HepG2 (cell line): ENCODE data around the gene LYZL1. TPM values are rescaled to one million over a fixed set of nuclear protein-coding genes. Genes with fewer than 3 reads are reported as not detected.

Source experiments
- AHR ChIP-seq: IDR thresholded peaks from 2 replicates; pipeline ENCODE4 v1.6.1; 2018; ENCODE audit warnings: missing genetic modification reagents, missing compliant biosample characterization
- KLF13 ChIP-seq: sonication (generic); formaldehyde crosslinking; IDR thresholded peaks from 2 replicates; pipeline ENCODE4 v1.4.0; 2020; ENCODE audit warnings: mild to moderate bottlenecking, missing genetic modification reagents
- RXRA ChIP-seq: sonication (generic); formaldehyde crosslinking; IDR thresholded peaks from 2 replicates; pipeline ENCODE4 v1.5.1; 2020; ENCODE audit warnings: missing genetic modification reagents
- TBP ChIP-seq: sonication (generic); formaldehyde crosslinking; IDR thresholded peaks from 2 replicates; pipeline ENCODE4 v1.5.0; 2020; ENCODE audit warnings: missing genetic modification reagents
- ZNF225 ChIP-seq: sonication (generic); formaldehyde crosslinking; IDR thresholded peaks from 2 replicates; pipeline ENCODE4 v1.4.0; 2020; ENCODE audit warnings: mild to moderate bottlenecking, missing genetic modification reagents
- ZNF549 ChIP-seq: sonication (generic); formaldehyde crosslinking; IDR thresholded peaks from 2 replicates; pipeline ENCODE4 v1.5.0; 2020; ENCODE audit warnings: missing genetic modification reagents
- ZNF670 ChIP-seq: sonication (generic); formaldehyde crosslinking; IDR thresholded peaks from 2 replicates; pipeline ENCODE4 v1.8.0; 2022; ENCODE audit warnings: mild to moderate bottlenecking, missing genetic modification reagents, borderline replicate concordance
- ZNF720 ChIP-seq: sonication (generic); formaldehyde crosslinking; IDR thresholded peaks from 2 replicates; pipeline ENCODE4 v1.4.0; 2020; ENCODE audit warnings: missing genetic modification reagents
- polyA plus RNA-seq, 8 experiments: library from polyadenylated mRNA; depleted of rRNA in 3 of 8; stranded (reverse) in 7 of 8; unstranded in 1 of 8; fragments of >200 nt; fragmentation: Illumina TruSeq in 4 of 8; extraction: Trizol in 4 of 8; gene quantifications; 2 replicates each; pipeline versions ENCODE4 v1.2.1 to v1.2.3, GENCODE V29; 2011 to 2016; ENCODE audit warnings: low read depth in 4 of 8, missing spikeins in 1 of 8, mixed read lengths in 1 of 8; ENCODE audit not compliant: insufficient read depth in 1 of 8
- total RNA-seq, 5 experiments: library from RNA; depleted of rRNA; stranded (reverse); fragments of >200 nt; fragmentation: Illumina TruSeq; extraction: Trizol; gene quantifications; 2 replicates each; pipeline ENCODE4 v1.2.3, GENCODE V29; 2016; ENCODE audit warnings: low read depth in 1 of 5
- TF ChIP-seq, protein P1 (sequence below): sonication (generic); formaldehyde crosslinking; IDR thresholded peaks from 2 replicates; pipeline ENCODE4 v1.4.0; 2020; ENCODE audit warnings: missing genetic modification reagents
- TF ChIP-seq, protein P2 (sequence below): sonication (generic); formaldehyde crosslinking; IDR thresholded peaks from 2 replicates; pipeline ENCODE4 v1.5.0; 2020; ENCODE audit warnings: missing genetic modification reagents
- TF ChIP-seq, protein P3 (sequence below): fragments of 450-650 bp; IDR thresholded peaks from 2 replicates; pipeline ENCODE4 v1.6.1; 2016
- TF ChIP-seq, protein P4 (sequence below): sonication (generic); formaldehyde crosslinking; IDR thresholded peaks from 2 replicates; pipeline ENCODE4 v1.5.0; 2020; ENCODE audit warnings: mild to moderate bottlenecking, missing genetic modification reagents, borderline replicate concordance
- TF ChIP-seq, protein P5 (sequence below): sonication (generic); formaldehyde crosslinking; IDR thresholded peaks from 2 replicates; pipeline ENCODE4 v1.5.0; 2020; ENCODE audit warnings: missing genetic modification reagents
- TF ChIP-seq, protein P6 (sequence below): sonication (generic); formaldehyde crosslinking; IDR thresholded peaks from 2 replicates; pipeline ENCODE4 v1.9.0; 2021; ENCODE audit warnings: missing genetic modification reagents, mild to moderate bottlenecking, borderline replicate concordance
- TF ChIP-seq, protein P7 (sequence below): sonication (generic); formaldehyde crosslinking; IDR thresholded peaks from 2 replicates; pipeline ENCODE4 v1.8.0; 2022; ENCODE audit warnings: missing genetic modification reagents, mild to moderate bottlenecking, moderate library complexity, borderline replicate concordance
- TF ChIP-seq, protein P8 (sequence below): sonication (generic); formaldehyde crosslinking; conservative IDR thresholded peaks from 2 replicates; pipeline ENCODE4 v1.8.0; 2022; ENCODE audit warnings: low read depth, missing genetic modification reagents

The LYZL1 gene
- total and polyA plus RNA-seq, 2 of the 13 experiments (the other 11 are each of a cell fraction or from before 2014, with no cell fraction given): not detected

DNA sequence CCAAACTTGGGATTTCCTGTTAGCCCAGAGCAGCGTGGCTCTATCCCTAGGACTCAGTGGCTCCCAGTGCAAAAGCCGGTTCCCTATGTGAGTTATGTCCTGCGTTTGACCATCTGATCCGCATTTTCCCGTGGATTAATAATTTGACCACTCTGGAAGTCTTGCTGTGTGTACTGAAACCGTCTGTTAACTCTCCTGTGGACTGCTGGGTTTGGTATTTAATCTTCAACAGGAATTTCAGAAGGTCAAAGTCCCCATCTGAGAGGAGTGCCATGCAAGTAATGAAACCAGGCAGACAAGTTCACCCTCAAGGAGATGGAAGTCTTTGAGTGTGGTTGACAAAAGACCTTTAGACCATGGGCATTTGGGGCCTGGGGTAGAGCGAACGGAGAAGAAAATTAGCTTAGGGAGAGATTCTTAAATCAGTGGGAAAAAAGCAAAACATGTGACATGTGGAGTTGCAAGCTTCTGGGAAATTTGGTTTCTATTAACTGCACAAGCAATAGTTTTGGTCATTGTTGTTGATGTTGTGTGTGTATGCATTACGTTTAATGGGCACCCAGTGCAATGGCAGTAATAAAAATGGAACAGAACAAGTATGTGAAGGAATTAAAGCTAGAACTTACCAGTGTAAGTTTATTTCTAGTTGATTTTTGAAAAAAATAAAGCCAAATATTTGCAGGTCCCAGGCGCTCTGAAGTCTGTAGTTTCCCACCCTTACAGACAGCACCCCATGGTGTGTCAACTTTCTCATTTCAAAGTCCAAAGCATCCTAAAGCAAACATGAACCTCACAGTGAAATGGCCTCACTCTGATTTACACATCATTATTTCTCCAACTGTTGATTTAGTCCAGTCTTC is 38.2 kb downstream of the LYZL1 start (continued):
- peak; percentile 35; the same call in 1 of the 2 replicates for TF ChIP-seq RXRA (CRISPR knock-in tag)
- TF ChIP-seq, protein P1, sequence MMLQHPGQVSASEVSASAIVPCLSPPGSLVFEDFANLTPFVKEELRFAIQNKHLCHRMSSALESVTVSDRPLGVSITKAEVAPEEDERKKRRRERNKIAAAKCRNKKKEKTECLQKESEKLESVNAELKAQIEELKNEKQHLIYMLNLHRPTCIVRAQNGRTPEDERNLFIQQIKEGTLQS (CRISPR knock-in tag): no peak
- TF ChIP-seq KLF13 (CRISPR knock-in tag): no peak
- TF ChIP-seq, protein P2, sequence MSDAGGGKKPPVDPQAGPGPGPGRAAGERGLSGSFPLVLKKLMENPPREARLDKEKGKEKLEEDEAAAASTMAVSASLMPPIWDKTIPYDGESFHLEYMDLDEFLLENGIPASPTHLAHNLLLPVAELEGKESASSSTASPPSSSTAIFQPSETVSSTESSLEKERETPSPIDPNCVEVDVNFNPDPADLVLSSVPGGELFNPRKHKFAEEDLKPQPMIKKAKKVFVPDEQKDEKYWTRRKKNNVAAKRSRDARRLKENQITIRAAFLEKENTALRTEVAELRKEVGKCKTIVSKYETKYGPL (CRISPR knock-in tag): no peak
- TF ChIP-seq, protein P3, sequence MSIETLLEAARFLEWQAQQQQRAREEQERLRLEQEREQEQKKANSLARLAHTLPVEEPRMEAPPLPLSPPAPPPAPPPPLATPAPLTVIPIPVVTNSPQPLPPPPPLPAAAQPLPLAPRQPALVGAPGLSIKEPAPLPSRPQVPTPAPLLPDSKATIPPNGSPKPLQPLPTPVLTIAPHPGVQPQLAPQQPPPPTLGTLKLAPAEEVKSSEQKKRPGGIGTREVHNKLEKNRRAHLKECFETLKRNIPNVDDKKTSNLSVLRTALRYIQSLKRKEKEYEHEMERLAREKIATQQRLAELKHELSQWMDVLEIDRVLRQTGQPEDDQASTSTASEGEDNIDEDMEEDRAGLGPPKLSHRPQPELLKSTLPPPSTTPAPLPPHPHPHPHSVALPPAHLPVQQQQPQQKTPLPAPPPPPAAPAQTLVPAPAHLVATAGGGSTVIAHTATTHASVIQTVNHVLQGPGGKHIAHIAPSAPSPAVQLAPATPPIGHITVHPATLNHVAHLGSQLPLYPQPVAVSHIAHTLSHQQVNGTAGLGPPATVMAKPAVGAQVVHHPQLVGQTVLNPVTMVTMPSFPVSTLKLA: no peak
- TF ChIP-seq, protein P4, sequence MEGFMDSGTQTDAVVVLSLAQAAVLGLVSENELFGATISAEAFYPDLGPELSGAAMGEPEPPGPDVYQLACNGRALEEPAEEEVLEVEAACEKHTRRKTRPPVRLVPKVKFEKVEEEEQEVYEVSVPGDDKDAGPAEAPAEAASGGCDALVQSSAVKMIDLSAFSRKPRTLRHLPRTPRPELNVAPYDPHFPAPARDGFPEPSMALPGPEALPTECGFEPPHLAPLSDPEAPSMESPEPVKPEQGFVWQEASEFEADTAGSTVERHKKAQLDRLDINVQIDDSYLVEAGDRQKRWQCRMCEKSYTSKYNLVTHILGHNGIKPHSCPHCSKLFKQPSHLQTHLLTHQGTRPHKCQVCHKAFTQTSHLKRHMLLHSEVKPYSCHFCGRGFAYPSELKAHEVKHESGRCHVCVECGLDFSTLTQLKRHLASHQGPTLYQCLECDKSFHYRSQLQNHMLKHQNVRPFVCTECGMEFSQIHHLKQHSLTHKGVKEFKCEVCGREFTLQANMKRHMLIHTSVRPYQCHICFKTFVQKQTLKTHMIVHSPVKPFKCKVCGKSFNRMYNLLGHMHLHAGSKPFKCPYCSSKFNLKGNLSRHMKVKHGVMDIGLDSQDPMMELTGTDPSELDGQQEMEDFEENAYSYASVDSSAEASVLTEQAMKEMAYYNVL (CRISPR knock-in tag): peak; percentile 91; the same call in 1 of the 2 replicates
- TF ChIP-seq AHR (CRISPR knock-in tag): no peak
- TF ChIP-seq ZNF720 (CRISPR knock-in tag): no peak
- TF ChIP-seq, protein P5, sequence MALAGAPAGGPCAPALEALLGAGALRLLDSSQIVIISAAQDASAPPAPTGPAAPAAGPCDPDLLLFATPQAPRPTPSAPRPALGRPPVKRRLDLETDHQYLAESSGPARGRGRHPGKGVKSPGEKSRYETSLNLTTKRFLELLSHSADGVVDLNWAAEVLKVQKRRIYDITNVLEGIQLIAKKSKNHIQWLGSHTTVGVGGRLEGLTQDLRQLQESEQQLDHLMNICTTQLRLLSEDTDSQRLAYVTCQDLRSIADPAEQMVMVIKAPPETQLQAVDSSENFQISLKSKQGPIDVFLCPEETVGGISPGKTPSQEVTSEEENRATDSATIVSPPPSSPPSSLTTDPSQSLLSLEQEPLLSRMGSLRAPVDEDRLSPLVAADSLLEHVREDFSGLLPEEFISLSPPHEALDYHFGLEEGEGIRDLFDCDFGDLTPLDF (CRISPR knock-in tag): no peak
- TF ChIP-seq, protein P6, sequence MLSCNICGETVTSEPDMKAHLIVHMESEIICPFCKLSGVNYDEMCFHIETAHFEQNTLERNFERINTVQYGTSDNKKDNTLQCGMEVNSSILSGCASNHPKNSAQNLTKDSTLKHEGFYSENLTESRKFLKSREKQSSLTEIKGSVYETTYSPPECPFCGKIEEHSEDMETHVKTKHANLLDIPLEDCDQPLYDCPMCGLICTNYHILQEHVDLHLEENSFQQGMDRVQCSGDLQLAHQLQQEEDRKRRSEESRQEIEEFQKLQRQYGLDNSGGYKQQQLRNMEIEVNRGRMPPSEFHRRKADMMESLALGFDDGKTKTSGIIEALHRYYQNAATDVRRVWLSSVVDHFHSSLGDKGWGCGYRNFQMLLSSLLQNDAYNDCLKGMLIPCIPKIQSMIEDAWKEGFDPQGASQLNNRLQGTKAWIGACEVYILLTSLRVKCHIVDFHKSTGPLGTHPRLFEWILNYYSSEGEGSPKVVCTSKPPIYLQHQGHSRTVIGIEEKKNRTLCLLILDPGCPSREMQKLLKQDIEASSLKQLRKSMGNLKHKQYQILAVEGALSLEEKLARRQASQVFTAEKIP: no peak
- 0 out of 2 replicates have a peak, but pooled peaks have one; percentile 45 for TF ChIP-seq ZNF549
- TF ChIP-seq ZNF225: no peak
- TF ChIP-seq TBP (CRISPR knock-in tag): no peak
- TF ChIP-seq, protein P7, sequence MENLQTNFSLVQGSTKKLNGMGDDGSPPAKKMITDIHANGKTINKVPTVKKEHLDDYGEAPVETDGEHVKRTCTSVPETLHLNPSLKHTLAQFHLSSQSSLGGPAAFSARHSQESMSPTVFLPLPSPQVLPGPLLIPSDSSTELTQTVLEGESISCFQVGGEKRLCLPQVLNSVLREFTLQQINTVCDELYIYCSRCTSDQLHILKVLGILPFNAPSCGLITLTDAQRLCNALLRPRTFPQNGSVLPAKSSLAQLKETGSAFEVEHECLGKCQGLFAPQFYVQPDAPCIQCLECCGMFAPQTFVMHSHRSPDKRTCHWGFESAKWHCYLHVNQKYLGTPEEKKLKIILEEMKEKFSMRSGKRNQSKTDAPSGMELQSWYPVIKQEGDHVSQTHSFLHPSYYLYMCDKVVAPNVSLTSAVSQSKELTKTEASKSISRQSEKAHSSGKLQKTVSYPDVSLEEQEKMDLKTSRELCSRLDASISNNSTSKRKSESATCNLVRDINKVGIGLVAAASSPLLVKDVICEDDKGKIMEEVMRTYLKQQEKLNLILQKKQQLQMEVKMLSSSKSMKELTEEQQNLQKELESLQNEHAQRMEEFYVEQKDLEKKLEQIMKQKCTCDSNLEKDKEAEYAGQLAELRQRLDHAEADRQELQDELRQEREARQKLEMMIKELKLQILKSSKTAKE (CRISPR knock-in tag): peak; percentile 82; the same call in 1 of the 2 replicates
- TF ChIP-seq ZNF670 (CRISPR knock-in tag): no peak
- TF ChIP-seq, protein P8, sequence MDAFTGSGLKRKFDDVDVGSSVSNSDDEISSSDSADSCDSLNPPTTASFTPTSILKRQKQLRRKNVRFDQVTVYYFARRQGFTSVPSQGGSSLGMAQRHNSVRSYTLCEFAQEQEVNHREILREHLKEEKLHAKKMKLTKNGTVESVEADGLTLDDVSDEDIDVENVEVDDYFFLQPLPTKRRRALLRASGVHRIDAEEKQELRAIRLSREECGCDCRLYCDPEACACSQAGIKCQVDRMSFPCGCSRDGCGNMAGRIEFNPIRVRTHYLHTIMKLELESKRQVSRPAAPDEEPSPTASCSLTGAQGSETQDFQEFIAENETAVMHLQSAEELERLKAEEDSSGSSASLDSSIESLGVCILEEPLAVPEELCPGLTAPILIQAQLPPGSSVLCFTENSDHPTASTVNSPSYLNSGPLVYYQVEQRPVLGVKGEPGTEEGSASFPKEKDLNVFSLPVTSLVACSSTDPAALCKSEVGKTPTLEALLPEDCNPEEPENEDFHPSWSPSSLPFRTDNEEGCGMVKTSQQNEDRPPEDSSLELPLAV: no peak
